NCI-H1694 (cell line): ENCODE measurements around the gene RBM20.
"Not testable (repeated sequence)": the region's sequence is repeated elsewhere in the genome, so short reads cannot be mapped to it uniquely, and the experiment has no call there.

Experiments
- DNase-seq: peaks from one replicate; lab custom pipeline; 2025; lab: John Stamatoyannopoulos, UW

RBM20 gene

GRCh38 chr10:110648692-110649346, 4.7 kb downstream of the RBM20 start:
- no peak for DNase-seq

GRCh38 chr10:110649347-110650264, 5.5 kb downstream of the RBM20 start:
- no peak for DNase-seq

- DNase-seq = no peak
These were observed 6.1 kb downstream of the RBM20 start for GRCh38 chr10:110650265-110650668.

GRCh38 chr10:110651044-110651958, 7.2 kb downstream of the RBM20 start:
- DNase-seq = no peak

GRCh38 chr10:110652475-110653118, 8.5 kb downstream of the RBM20 start:
- no peak for DNase-seq

- DNase-seq = no peak
These were observed 11.2 kb downstream of the RBM20 start for GRCh38 chr10:110655320-110655719.

- DNase-seq = no peak
These were observed 12.5 kb downstream of the RBM20 start for GRCh38 chr10:110656612-110657011.

- DNase-seq = no peak
These were observed 14.0 kb downstream of the RBM20 start for GRCh38 chr10:110657973-110658691.

- no peak for DNase-seq
These were observed 15.4 kb downstream of the RBM20 start for GRCh38 chr10:110659558-110659957.

- DNase-seq = not testable (repeated sequence)
These were observed 16.2 kb downstream of the RBM20 start for GRCh38 chr10:110660289-110660688.

- no peak for DNase-seq
These were observed 17.2 kb downstream of the RBM20 start for GRCh38 chr10:110661292-110661691.

GRCh38 chr10:110664483-110665420, 20.6 kb downstream of the RBM20 start:
- no peak for DNase-seq

- DNase-seq = not testable (repeated sequence)
These were observed 22.1 kb downstream of the RBM20 start for GRCh38 chr10:110666259-110666658.

- DNase-seq = no peak
These were observed 22.5 kb downstream of the RBM20 start for GRCh38 chr10:110666673-110667072.

GRCh38 chr10:110667620-110668343, 23.6 kb downstream of the RBM20 start:
- DNase-seq = no peak

GRCh38 chr10:110668443-110668842, 24.3 kb downstream of the RBM20 start:
- no peak for DNase-seq

GRCh38 chr10:110670335-110670734, 26.2 kb downstream of the RBM20 start:
- DNase-seq = no peak

GRCh38 chr10:110671788-110672579, 27.8 kb downstream of the RBM20 start:
- no peak for DNase-seq
